HFFc6 (cell line): ENCODE measurements around the gene CDPF1. TPM values are rescaled to one million over a fixed set of nuclear protein-coding genes. Genes with fewer than 3 reads are reported as not detected.

ENCODE experiments used
- DNase-seq: peaks from one replicate; pipeline ENCODE4 v3.0.0-alpha.2; 2018
- H3K27ac Mint-ChIP-seq: 2 replicates; pipeline ENCODE4 v1.8.0; 2020; ENCODE audit warnings: mild to moderate bottlenecking, mixed read lengths
- H3K27me3 Mint-ChIP-seq: 2 replicates; pipeline ENCODE4 v1.8.0; 2021; ENCODE audit warnings: mild to moderate bottlenecking, moderate library complexity, mixed read lengths; ENCODE audit not compliant: insufficient read depth
- H3K36me3 Mint-ChIP-seq: 2 replicates; pipeline ENCODE4 v1.8.0; 2021; ENCODE audit warnings: low read depth, mixed read lengths
- H3K4me1 Mint-ChIP-seq: 2 replicates; pipeline ENCODE4 v1.8.0; 2020; ENCODE audit warnings: low read depth, mixed read lengths
- H3K4me3 Mint-ChIP-seq: 2 replicates; pipeline ENCODE4 v1.8.0; 2020; ENCODE audit warnings: mild to moderate bottlenecking, moderate library complexity, mixed read lengths
- H3K9me3 Mint-ChIP-seq: 2 replicates; pipeline ENCODE4 v1.8.0; 2020; ENCODE audit warnings: mild to moderate bottlenecking, mixed read lengths
- total RNA-seq, 6 experiments: library from RNA; stranded (reverse); fragmentation: NEBNext Ultra II Directional; extraction: Animal tissue kit (Norgen Biotek cat#: 25700); gene quantifications; 2 replicates in 1 of 6; 3 replicates in 5 of 6; pipeline ENCODE4 v1.2.3, GENCODE V29; 2021
- TF ChIP-seq, protein P1 (sequence below): fragments of 200-600 bp; sonication (generic); IDR thresholded peaks from 2 replicates; pipeline ENCODE4 v1.5.0; 2021; ENCODE audit warnings: antibody characterized with exemption, mild to moderate bottlenecking

The CDPF1 gene
- total RNA-seq, 6 experiments from 2014 or later, result 6.4 to 9.3 (median 7.6) TPM

DNA sequence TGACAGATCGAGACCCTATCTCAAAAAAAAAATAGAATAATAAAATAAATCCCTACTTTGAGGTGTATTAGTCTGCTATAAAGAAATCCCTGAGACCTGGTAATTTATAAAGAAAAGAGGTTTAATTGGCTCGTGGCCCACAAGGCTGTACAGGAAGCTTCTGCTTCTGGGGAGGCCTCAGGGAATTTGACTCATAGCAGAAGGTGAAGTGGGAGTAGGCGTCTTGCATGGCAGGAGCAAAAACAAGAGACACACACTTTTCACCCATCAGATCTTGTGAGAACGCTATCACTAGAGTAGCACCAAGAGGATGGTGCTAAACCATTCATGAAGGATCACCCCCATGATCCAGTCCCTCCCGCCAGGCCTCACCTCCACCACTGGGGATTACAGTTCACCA is 29.2 kb downstream of the CDPF1 start:
- TF ChIP-seq, protein P1, sequence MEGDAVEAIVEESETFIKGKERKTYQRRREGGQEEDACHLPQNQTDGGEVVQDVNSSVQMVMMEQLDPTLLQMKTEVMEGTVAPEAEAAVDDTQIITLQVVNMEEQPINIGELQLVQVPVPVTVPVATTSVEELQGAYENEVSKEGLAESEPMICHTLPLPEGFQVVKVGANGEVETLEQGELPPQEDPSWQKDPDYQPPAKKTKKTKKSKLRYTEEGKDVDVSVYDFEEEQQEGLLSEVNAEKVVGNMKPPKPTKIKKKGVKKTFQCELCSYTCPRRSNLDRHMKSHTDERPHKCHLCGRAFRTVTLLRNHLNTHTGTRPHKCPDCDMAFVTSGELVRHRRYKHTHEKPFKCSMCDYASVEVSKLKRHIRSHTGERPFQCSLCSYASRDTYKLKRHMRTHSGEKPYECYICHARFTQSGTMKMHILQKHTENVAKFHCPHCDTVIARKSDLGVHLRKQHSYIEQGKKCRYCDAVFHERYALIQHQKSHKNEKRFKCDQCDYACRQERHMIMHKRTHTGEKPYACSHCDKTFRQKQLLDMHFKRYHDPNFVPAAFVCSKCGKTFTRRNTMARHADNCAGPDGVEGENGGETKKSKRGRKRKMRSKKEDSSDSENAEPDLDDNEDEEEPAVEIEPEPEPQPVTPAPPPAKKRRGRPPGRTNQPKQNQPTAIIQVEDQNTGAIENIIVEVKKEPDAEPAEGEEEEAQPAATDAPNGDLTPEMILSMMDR, result no peak
- H3K4me3 Mint-ChIP-seq, result no peak overlapping the region
- H3K27me3 Mint-ChIP-seq, result no peaks in the 10 kb centered on the region; the same call in 1 of the 2 replicates
- peaks cover 6% of the 10 kb centered on the region; the same call in 1 of the 2 replicates for H3K4me1 Mint-ChIP-seq
- no peaks in the 10 kb centered on the region for H3K9me3 Mint-ChIP-seq
- H3K27ac Mint-ChIP-seq, result no peak overlapping the region
- H3K36me3 Mint-ChIP-seq, result peaks cover 35% of the 10 kb centered on the region
- DNase-seq, result no peak

DNA sequence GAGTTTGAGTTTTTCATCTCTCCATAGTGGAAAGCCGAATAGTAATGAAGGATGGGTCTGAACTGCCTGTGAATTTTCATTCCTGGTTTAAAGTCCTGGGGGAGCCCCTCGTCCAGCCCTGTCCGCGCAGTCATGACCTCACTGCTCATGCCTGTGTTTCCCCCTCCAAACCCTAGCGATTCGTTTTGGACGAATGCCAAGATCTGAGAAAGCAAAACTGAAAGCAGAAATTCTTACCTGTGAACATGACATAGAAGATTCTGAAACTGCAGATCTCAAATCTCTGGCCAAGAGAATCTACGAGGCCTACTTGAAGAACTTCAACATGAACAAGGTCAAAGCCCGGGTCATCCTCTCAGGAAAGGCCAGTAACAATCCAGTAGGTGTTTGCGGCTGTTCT is 30.5 kb downstream of the CDPF1 start:
- no peak overlapping the region for H3K27ac Mint-ChIP-seq
- H3K36me3 Mint-ChIP-seq, result peaks cover 33% of the 10 kb centered on the region
- peaks cover 6% of the 10 kb centered on the region; the same call in 1 of the 2 replicates for H3K4me1 Mint-ChIP-seq
- no peaks in the 10 kb centered on the region; the same call in 1 of the 2 replicates for H3K27me3 Mint-ChIP-seq
- TF ChIP-seq, protein P1, result no peak
- DNase-seq, result no peak
- no peaks in the 10 kb centered on the region for H3K9me3 Mint-ChIP-seq
- no peak overlapping the region for H3K4me3 Mint-ChIP-seq

DNA sequence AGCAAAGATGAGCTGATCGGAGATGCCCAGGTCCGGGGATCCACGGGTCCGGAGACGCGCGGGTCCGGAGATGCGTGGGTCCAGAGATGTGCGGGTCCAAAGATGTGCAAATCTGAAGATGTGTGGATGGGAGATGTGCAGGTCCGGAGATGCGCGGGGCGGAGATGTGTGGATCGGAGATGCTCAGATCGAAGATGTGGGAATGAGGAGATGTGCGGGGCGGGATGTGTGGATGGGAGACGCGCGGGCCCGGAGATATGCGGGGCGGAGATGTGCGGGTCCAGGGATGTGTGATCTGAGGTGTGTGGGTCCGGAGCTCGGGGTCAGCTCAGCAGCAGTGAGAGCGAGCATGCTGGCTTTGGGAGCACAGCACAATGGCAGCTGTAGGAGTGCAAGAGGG is 35.5 kb downstream of the CDPF1 start:
- H3K4me1 Mint-ChIP-seq, result no peaks in the 10 kb centered on the region
- H3K27me3 Mint-ChIP-seq, result no peaks in the 10 kb centered on the region; the same call in 1 of the 2 replicates
- no peak overlapping the region for H3K4me3 Mint-ChIP-seq
- no peak for DNase-seq
- peaks cover 13% of the 10 kb centered on the region for H3K9me3 Mint-ChIP-seq
- no peak overlapping the region for H3K27ac Mint-ChIP-seq
- TF ChIP-seq, protein P1, result no peak
- H3K36me3 Mint-ChIP-seq, result peaks cover 67% of the 10 kb centered on the region

DNA sequence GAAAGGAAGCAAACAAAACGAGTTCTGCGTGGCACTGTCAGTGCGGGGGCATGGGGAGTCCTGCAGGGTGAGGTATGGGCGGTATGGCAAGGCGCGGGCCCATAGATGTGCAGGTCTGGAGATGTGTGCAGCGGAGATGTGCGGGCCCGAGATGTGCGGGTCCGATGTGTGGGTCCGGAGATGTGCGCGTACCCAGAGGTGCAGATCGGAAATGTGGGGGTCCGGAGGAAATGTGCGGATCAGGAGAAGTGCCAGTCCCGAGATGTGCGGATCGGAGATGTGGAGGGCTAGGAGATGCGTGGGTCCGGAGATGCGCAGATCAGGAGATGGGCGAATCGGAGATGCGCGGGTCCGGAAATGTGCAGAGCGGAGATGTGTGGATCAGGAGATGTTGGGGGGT is 35.9 kb downstream of the CDPF1 start:
- H3K4me3 Mint-ChIP-seq, result no peak overlapping the region
- DNase-seq, result no peak
- TF ChIP-seq, protein P1, result no peak
- no peaks in the 10 kb centered on the region for H3K4me1 Mint-ChIP-seq
- no peaks in the 10 kb centered on the region; the same call in 1 of the 2 replicates for H3K27me3 Mint-ChIP-seq
- H3K9me3 Mint-ChIP-seq, result peaks cover 17% of the 10 kb centered on the region
- no peak overlapping the region for H3K27ac Mint-ChIP-seq
- peaks cover 67% of the 10 kb centered on the region for H3K36me3 Mint-ChIP-seq

DNA sequence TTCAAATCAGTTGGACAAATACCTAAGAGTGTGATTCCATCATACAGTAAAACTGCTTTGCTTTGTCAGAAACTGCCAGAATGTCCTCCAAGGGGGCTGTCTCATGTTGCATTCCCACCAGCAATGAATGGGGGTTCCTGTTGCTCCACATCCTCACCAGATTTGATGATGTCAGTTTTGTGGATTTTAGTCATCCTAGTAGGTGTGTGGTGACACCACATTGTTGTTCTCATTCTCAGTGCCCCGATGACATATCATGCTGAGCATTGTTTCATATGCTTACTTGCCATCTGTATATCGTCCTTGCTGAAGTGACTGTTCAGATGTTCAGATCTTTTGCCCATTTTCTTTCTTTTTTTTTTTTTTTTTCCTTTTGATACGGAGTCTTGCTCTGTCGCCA is 37.0 kb downstream of the CDPF1 start:
- TF ChIP-seq, protein P1, result no peak
- DNase-seq, result no peak
- no peaks in the 10 kb centered on the region for H3K4me1 Mint-ChIP-seq
- no peak overlapping the region for H3K27ac Mint-ChIP-seq
- H3K27me3 Mint-ChIP-seq, result no peaks in the 10 kb centered on the region; the same call in 1 of the 2 replicates
- no peak overlapping the region for H3K4me3 Mint-ChIP-seq
- H3K36me3 Mint-ChIP-seq, result peaks cover 70% of the 10 kb centered on the region
- H3K9me3 Mint-ChIP-seq, result peaks cover 26% of the 10 kb centered on the region

DNA sequence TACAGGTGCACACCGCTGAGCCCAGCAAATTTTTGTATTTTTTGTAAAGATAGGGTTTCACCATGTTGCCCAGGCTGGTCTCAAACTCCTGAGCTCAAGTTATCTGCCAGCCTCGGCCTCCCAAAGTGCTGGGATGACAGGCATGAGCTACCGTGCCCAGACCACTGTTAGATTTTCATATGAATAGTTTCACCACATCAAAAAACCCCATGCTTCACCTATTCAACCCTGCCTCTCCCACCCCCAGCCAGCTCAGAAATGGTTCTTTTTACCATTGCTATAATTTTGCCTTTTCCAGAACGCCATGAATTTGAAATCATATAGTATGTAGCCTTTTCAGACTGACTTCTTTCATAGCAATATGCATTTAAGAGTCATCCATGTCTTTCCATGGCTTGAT is 37.9 kb downstream of the CDPF1 start:
- TF ChIP-seq, protein P1, result no peak
- Mint-ChIP-seq H3K4me3 (no peak overlapping the region), H3K27ac (no peak overlapping the region), H3K9me3 (peaks cover 26% of the 10 kb centered on the region), H3K4me1 (no peaks in the 10 kb centered on the region), H3K36me3 (peaks cover 70% of the 10 kb centered on the region), H3K27me3 (no peaks in the 10 kb centered on the region; the same call in 1 of the 2 replicates)
- no peak for DNase-seq
